Measurements from ENCODE around the gene TAAR2.

DNA sequence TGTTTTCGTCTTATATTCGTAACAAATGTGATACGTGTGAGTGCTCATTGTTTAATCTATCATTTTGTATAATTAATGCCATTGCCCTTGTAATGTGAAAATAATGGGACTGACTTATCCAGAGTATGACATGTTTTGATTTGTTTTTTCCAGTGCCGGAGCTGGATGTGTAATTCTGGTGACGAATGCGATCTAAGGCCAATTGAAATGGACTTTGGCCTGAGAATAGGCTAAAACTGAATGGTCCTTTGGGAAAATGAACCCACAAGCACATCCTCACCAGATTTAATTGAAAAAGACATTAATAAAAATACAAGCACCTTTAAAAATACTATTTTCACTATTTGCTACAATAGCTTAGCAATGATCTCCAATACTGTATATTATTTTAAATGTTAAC lies 27.9 kb downstream of the TAAR2 start:
- TF ChIP-seq, protein P1, sequence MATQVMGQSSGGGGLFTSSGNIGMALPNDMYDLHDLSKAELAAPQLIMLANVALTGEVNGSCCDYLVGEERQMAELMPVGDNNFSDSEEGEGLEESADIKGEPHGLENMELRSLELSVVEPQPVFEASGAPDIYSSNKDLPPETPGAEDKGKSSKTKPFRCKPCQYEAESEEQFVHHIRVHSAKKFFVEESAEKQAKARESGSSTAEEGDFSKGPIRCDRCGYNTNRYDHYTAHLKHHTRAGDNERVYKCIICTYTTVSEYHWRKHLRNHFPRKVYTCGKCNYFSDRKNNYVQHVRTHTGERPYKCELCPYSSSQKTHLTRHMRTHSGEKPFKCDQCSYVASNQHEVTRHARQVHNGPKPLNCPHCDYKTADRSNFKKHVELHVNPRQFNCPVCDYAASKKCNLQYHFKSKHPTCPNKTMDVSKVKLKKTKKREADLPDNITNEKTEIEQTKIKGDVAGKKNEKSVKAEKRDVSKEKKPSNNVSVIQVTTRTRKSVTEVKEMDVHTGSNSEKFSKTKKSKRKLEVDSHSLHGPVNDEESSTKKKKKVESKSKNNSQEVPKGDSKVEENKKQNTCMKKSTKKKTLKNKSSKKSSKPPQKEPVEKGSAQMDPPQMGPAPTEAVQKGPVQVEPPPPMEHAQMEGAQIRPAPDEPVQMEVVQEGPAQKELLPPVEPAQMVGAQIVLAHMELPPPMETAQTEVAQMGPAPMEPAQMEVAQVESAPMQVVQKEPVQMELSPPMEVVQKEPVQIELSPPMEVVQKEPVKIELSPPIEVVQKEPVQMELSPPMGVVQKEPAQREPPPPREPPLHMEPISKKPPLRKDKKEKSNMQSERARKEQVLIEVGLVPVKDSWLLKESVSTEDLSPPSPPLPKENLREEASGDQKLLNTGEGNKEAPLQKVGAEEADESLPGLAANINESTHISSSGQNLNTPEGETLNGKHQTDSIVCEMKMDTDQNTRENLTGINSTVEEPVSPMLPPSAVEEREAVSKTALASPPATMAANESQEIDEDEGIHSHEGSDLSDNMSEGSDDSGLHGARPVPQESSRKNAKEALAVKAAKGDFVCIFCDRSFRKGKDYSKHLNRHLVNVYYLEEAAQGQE (IDR thresholded peaks at IDR 0.05; ENCODE audit: low read depth): no peak
- TF ChIP-seq, protein P2, sequence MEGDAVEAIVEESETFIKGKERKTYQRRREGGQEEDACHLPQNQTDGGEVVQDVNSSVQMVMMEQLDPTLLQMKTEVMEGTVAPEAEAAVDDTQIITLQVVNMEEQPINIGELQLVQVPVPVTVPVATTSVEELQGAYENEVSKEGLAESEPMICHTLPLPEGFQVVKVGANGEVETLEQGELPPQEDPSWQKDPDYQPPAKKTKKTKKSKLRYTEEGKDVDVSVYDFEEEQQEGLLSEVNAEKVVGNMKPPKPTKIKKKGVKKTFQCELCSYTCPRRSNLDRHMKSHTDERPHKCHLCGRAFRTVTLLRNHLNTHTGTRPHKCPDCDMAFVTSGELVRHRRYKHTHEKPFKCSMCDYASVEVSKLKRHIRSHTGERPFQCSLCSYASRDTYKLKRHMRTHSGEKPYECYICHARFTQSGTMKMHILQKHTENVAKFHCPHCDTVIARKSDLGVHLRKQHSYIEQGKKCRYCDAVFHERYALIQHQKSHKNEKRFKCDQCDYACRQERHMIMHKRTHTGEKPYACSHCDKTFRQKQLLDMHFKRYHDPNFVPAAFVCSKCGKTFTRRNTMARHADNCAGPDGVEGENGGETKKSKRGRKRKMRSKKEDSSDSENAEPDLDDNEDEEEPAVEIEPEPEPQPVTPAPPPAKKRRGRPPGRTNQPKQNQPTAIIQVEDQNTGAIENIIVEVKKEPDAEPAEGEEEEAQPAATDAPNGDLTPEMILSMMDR (IDR thresholded peaks at IDR 0.05 in 2 of 3, conservative IDR thresholded peaks at IDR 0.05 in 1 of 3; ENCODE audit: borderline replicate concordance in 1 of 3, insufficient read depth in 1 of 3, low read depth in 2 of 3, low read length in 2 of 3): no peak
- TF ChIP-seq EZH2 (IDR thresholded peaks at IDR 0.05): no peak
